Stimulated activated CD8-positive, alpha-beta memory T cell treated with anti-CD3 and anti-CD28 coated beads, Interleukin-4, amount 100 ng/mL, for 4 hours (primary cell): ENCODE measurements around the gene ZNF160.
"Not testable (repeated sequence)": the region's sequence is repeated elsewhere in the genome, so short reads cannot be mapped to it uniquely, and the experiment has no call there.

ENCODE experiments used
- DNase-seq, 2 donors: peaks; one replicate each; pipeline ENCODE4 v3.0.0-alpha.2; 2020; ENCODE audit warnings: low read depth in 2 of 2, low spot score in 1 of 2

Gene ZNF160

DNA sequence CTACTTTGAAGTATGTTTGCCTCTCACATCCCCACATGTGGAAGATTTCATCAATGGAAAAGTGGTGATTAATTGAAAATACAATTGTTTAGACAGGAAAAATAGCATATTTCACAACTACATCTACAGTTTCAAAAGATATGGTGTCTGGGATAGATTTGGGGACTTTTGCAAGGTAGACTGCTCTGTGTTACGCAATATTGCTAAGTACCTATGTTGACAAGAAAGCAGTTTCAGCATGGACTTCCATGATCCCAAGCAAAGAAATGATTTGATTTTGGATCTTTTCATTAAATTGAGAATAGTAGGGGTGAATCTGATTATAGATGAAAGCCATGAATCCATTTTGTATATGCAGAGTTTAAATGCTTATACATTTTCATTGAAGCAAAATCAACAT lies 10.5 kb downstream of the ZNF160 start:
- DNase-seq = no peak

DNA sequence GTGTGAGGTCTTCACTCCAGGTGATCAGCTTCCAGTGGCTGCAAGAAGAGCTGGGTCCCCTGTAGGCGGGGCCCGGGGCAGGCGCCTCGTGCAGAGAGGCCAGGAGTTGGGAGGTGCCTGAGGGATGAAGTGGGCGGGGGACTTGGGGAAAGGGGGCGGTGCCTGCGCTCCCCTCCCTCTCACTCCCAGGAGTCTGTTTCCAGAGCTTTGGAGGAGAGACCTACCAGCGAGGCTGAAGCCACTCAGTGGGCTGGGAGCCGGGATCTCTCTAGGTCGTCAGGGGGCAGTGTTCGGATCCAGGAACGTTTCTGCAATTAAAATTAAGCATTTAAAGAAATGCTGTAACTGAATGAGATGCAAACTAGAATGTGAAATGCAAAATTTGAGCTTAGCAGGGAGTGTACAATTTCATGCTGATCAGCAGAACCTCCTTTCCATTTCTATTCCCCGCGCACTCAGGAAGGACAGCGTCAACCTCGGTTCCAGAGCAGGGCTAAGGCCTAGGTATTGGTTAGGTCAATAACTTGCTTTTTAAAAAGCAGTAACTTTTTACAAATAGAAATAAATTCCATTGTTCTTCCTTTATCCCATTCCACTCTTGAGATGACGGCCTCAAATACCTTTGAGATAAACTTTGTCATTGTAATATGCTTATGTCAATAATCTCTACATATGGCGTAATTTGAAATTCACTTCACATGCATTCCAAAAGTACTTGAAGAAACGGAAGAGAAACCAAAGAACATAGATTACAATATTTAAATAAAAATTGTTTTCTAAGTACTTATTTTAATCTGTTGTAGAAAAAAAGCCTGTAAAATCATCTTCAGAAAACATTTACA lies 11.6 kb downstream of the ZNF160 start:
- DNase-seq = no peak

DNA sequence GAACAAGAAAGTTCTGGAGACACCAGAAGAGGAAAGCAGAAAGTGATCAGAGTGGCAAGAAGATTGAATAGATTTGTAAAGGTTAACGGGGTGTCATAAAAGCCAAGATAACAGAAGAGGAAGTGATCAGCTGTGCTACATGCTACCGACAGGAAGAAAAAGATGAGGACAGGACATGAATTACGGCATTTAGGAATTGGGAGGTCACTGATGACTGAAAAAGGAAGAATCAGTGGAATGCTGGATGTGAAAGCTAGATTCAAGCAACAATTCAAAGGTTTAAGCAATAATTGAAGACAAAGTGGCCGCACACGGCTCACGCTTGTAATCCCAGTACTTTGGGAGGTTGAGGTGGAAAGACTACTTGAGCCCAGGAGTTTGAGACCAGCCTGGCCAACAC lies 15.1 kb downstream of the ZNF160 start:
- DNase-seq = no peak

DNA sequence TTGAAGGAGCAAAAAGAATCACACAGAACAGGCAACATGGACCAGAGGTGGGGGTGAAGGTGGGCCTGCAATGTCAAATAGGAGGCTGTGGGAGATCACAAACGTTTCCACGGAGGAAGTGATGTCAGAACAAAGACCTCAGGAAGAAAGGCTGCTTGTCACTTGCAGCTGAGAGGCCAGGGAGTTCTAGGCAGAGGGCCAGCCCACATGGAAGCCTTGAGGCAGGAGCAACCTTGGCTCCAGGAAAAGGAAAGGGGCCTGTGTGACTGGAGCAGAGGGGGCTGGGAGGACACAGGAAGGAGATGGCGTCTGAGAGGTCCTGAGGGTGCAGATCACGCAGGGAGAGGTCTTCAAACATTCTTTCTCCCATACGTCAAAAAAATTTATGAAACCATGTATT lies 16.3 kb downstream of the ZNF160 start:
- DNase-seq = no peak

DNA sequence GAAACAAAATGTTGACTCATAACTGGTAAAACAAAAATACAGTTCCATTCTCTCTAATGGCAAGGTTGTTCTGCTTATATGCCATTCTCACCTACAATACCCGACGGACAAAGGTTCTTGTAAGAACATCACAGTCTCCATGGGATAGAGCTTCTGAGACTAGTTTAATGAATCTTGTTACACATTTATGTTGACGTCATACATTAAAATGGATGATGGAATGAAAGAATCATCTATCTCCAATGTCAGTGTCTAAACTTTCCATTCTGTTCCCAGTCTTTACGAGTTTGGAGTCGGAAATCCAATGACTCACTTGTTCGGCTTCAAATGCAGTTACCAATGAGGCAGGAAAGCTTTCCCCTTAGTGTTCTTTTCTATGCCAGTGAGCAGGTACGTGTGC lies 17.7 kb downstream of the ZNF160 start:
- no peak for DNase-seq

DNA sequence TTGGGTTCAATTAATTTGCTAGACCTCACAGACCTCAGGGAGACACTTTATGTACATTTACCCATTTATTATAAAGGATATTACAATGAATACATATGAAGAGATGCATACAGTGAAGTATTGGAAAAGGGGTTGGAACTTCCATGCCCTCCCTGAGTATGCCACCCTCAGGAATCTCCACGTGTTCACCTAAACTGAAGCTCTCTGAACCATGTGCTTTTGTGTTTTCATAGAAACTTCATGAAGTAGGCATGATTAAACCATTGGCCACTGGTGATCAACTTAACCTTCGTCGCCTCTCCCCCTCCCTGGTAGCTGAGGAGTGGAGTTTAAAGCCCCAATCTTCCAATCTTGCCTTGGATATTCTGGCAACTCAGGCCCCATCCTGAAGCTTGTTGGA lies 20.3 kb downstream of the ZNF160 start:
- no peak for DNase-seq

DNA sequence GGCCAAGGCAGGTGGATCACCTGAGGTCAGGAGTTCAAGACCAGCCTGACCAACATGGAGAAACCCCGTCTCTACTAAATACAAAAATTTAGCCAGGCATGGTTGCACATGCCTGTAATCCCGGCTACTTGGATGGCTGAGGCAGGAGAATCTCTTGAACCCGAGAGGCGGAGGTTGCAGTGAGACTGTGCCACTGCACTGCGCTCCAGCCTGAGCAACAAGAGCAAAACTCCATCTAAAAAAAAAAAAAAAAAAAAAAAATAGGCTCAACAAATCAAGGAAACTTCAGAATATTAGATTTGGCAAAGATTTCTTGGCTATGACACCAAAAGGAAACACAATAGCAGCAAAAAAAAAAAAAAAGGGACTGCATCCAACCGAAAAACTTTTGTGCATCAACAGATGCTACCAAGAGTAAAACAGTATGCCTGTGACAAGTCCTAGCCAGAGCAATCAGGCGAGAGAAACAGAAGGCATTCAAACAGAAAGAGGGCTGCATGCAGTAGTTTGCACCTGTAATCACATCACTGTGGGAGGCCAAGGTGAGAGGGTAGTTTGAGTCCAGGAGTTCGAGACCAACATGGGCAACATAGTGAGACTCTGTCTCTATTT lies 23.8 kb downstream of the ZNF160 start:
- no peak for DNase-seq

DNA sequence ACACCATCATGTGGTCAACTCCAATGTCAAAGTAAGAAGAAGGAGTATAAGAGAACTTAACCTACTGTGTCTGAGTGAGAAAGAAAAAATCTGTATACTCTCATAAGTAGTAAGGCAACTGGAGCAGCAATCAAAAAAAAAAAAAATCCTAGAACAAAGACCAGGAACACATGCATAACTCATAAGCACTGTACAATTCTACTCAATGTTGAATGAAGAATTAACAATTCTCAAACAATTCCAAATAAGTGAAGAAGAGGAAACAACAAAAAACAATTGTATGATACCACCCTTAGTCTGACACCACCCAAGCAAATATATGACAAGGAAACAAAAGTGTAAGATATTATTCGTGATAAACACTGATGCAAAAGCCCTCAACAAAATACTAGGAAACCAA lies 24.6 kb downstream of the ZNF160 start:
- DNase-seq = no peak

DNA sequence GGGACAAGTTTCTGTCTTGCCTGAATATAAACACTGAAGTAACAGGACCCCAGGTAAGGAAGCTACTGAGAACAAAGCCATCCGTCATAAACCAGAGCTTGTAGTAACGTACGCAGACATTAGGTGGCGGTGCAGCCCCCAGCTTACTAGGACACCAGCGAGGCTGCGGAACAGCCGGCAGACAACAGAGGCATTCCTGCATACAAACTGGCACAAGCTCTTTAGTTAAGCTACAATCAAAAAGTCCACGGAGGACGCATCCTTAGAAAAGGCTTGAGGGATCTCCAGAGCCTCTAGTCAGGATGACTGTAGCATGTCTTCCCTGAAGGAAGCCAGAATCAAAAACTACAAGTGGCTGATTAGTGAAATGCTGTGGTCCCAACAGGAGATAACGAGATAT lies 26.2 kb downstream of the ZNF160 start:
- DNase-seq = no peak

DNA sequence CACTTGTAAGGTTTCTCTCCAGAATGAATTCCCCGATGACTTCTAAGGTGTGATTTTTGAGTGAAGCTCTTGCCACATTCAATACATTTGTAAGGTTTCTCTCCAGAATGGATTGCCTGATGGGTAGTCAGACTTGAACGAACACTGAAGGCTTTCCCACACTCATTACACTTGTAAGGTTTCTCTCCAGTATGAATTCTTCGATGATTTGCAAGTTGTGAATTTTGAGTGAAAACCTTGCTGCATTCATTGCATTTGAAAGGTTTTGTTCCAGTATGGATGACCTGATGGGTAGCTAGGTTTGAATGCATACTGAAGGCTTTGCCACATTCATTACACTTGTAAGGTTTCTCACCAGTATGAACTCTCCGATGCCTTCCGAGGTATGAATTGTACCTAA lies 34.4 kb downstream of the ZNF160 start:
- DNase-seq = no peak

DNA sequence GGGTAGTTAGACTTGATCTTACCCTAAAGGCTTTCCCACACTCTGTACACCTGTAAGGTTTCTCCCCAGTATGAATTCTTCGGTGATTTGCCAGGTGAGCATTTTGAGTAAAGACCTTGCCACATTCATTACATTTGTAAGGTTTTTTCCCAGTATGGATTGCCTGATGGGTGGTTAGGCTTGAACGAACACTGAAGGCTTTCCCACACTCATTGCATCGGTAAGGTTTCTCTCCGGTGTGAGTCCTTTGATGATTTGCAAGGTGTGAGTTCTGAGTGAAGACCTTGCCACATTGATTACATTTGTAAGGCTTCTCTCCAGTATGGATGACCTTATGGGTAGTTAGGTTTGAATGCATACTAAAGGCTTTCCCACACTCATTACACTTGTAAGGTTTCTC lies 35.0 kb downstream of the ZNF160 start:
- no peak for DNase-seq

DNA sequence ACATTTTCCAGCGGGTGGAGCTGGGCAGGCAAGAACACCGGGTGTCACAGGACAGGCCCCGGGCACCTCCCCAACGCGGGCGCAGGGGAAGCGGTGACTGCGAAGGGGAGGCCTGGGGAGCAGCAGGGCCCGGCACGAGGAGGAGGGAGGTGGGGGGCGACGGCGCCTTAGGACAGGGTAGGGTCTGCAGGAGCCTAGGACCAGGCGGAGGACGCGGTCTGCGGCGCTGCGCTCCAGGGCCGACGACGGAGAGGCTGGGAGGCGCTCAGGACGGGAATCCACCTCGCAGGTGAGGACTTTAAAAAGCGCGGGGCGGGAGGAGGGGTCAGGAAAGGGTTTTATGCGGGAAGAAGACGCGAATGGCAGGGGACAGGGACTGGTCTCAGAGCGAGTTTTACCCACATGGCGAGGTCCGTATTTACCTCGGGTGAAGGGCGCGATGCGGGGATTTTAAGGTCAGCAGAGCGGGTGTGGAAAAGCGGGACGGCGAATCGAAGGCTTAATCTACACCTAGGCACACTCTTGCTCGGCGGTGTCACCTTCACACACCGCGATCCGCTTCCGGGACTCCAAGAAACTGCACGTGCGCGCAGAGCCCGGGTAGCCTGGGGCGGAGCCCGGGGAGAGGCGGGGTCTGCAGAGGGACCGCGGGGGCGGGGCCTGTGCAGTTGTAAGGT lies 45.2 kb downstream of the ZNF160 start:
- no peak for DNase-seq

DNA sequence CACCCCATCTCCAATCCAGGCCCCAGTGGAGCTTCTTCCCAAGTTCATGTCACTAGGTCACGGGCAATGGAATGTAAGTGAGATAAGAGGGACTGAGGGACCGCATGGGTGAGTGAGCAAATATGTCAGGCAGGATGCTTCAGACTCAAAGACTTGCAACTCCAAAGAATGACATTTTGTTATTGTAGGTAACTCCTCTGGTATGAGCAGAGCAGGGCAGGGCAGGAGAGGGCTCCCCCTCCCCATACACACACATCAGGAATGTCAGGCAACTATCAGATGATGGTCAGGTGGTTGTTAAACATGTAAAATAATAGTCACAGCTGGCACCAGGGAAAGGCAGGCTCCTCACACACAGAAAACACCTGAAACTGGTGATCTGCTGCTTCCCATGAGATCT lies 48.1 kb downstream of the ZNF160 start:
- DNase-seq = no peak

DNA sequence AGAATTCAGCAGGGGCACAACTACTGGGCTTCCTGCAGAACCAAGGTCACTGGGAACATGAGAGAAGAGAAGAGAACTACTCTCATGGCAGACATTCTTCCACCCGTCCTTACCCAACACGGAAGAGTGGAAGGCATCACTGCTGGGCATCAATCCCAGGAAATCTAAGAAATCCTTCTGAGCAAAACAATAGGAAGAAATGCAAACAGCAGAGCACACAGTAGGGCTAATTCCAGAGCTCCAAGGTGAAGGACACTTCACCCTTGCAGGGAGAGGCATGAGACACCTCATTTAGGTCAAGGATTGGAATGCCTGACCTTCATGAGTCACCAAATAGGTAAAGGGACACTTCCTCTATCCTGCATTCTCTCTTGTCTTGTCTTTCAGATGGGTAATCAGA lies 55.8 kb downstream of the ZNF160 start:
- no peak for DNase-seq

DNA sequence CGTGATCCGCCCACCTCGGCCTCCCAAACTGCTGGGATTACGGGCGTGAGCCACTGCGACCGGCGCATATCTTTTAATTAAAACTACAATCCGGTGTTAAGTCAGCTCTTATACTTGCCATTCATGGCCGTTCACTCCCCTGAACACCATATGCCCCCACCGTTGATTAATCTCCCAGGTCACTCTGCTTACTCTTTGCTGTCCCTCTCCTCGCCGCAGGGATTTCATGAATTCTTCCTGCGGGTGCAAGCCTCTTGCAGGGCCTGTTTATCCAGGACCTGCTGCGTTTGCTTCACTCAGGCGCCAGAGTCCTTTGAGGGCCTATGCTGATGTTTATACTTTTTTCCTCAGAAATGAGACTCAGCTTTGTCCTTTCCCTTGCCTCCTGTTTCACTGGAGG lies 57.7 kb downstream of the ZNF160 start:
- no peak for DNase-seq

DNA sequence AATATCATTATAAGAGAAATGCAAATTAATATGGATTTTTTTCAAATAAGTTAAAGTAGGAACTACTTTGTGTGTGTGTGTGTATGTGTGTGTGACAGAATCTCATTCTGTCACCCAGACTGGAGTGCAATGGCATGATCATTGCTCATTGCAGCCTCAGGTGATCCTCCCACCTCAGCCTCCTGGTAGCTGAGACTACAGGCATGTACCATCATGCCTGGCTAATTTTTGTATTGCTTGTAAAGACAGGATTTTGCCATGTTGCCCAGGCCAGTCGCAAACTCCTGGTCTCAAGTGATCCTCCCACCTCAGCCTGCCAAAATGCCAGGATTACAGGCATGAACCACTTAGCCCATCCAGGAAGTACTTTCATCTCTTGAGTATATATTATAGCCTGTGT lies 61.9 kb downstream of the ZNF160 start:
- no peak for DNase-seq

DNA sequence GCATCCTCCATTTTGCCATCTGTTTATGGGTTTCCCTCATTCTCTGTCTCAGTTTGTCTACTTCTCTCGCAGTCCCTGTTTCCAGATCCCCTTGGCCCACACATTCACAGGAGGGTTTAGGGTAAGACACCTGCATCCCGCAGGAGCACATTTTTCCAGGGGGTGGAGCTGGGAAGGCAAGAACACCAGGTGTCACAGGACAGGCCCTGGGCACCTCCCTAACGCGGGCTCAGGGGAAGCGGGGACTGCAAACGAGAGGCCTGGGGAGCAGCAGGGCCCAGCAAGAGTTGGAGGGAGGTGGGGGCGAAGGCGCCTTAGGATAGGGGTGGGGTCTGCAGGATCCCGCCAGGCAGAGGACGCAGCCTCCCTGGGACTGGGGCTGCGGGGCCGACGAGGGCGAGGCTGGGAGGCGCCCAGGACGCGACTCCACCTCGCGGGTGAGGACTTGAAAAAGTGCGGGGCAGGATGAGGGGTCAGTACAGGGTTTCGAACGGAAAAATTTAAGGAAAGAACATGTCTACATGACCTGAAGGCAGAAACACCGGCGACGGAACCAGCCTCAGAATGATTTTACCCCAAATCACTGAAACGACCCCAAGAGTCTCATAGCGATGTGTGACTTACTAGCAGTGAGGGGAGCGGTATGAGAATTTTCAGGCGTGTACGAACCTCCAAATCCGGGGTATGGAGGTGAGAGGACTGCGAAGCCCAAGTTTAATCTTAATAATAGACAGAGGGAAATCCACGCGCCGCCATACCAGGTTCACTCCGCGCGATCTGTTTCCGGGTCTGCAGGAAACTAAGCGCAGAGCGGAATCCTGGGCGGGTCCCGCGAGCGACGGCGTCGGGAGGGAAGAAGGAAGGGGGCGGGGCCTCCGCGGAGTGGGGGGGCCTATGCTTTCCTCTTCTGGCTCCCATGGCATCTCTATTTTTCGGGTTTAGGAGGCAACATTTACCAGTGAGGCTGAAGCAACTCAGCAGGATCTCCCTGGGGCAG lies 65.8 kb downstream of the ZNF160 start:
- DNase-seq = no peak

DNA sequence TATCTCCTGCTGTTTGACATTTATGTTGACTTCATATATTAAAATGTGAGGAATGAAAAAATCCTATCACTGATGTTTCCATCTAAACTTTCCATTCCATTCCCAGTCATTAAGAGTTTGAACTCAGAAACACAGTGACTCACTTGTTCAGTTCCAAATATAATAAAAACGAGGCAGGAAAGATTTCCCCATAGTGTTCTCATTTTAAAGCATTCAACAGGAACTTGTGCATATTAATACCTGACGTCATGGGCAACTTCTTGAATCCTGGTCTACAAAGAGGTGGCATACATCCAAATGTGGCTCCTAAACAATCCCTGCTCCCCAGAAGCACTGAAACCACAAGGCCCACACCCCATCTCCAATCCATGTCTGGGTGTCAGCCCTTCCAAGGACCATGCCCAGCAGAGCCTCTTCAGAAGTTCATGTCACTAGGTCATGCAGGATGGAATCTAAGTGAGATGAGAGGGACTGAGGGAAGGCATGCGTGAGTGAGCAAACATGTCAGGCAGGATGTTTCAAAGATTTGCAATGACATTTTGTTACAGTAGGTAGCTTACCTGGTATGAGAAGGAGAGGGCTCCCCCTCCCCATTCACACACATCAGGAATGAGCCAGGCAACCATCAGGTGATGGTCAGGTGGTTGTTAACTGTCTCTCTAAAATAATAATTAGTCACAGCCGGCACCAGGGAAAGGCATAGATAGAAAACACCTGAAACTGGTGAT lies 68.1 kb downstream of the ZNF160 start:
- DNase-seq = no peak

DNA sequence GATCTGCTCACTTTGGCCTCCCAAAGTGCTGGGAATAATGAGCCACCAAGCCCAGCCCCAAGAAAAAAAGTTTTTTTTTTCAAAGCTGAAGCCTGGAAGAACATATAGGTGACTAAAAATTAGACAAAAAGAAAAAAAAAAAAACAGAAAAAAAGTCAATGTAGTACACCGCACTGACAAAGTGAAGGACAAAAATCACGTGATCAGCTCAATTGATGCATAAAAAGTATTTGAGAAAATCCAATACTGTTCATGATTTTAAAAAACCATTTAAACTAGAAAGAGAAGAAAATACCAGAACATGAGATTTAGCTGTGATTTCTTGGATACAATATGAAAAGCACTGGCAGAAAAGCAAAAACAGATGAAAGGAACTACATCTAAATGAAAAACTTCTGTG lies 69.2 kb downstream of the ZNF160 start:
- no peak for DNase-seq

DNA sequence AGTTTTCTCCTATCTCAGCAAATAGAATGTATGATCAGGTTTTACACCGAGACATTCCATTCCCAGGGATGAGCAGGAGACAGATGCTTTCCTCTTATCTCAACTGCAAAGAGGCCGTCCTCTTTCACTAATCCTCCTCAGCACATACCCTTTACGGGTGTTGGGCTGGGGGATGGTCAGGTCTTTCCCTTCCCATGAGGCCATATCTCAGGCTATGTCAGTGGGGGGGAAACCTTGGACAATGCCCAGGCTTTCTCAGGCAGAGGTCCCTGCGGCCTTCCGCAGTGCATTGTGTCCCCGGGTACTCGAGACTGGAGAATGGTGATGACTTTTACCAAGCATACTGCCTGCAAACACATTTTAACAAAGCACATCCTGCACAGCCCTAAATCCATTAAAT lies 74.9 kb downstream of the ZNF160 start:
- DNase-seq = not testable (repeated sequence)

DNA sequence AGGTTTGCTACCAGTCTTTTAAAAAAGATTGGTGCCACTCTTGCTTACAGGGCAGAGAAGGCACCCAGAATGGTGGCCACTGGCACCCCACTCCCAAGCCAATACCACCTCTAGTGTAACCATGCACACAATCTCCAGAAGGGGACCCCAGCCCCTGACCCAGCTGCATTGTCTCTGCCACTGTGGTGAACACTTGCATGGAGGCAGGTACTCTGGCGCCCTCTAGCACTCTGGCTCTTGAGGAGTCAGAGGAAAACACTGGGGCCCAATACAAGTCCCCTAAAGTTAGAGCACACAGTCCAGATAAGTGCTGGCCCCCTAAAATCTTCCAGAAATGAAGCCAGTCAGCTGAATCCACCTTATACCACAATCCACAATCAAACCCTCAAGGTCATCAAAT lies 83.5 kb downstream of the ZNF160 start:
- no peak for DNase-seq
